ENCODE data around the gene ROR2.

DNA sequence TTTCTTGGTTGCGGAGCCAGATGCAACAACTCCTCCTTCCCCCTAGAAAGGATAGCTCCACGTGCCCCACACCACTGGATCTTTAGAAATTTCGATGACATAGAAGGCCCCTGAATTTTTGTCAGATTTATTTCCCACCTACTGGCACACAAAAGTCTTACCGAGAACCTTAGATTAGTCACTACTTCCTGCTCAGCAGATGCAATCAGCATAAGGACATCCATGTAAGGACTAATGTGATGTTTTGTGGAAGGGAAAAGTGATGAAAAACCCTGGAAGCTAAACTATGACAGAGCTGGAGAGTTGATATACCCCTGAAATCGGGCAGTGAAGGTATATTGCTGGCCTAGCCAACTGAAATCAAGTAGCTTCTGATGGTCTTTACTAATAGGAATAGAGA is 400.9 kb downstream of the ROR2 start:
- TF ChIP-seq POLR2AphosphoS5 (IDR thresholded peaks at IDR 0.05; ENCODE audit: low read depth, low read length): no peak
- TF ChIP-seq SPI1 (IDR thresholded peaks at IDR 0.05; ENCODE audit: low read depth, low read length): no peak
